Measurements from ENCODE around the gene KCNAB1. TPM values are rescaled to one million over a fixed set of nuclear protein-coding genes. Genes with fewer than 3 reads are reported as not detected.

The KCNAB1 gene
- total RNA-seq, 1 donor from 2014 or later = not detected

DNA sequence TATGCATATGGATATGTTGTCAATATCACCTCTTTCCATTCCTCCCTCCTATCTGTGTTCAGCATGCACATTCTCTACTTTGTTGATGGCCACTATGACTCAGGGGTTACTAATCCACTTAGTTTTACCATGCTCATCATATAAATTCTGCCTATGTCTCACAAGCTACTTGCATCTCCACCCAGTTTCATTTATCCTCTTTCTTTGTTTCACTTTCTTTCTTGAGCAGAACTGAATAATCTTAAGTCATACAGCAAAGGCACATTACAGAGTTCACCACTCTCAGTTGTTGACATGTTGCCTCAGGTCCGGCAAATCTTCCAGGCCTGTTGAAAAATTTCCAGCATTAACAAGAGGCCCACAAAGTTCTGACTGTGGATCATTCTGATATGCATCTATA, 363.0 kb downstream of the KCNAB1 start:
- peaks cover 6% of the 10 kb centered on the region for H3K27me3 Mint-ChIP-seq
- no peaks in the 10 kb centered on the region for H3K9me3 Mint-ChIP-seq
- TF ChIP-seq, protein P1, sequence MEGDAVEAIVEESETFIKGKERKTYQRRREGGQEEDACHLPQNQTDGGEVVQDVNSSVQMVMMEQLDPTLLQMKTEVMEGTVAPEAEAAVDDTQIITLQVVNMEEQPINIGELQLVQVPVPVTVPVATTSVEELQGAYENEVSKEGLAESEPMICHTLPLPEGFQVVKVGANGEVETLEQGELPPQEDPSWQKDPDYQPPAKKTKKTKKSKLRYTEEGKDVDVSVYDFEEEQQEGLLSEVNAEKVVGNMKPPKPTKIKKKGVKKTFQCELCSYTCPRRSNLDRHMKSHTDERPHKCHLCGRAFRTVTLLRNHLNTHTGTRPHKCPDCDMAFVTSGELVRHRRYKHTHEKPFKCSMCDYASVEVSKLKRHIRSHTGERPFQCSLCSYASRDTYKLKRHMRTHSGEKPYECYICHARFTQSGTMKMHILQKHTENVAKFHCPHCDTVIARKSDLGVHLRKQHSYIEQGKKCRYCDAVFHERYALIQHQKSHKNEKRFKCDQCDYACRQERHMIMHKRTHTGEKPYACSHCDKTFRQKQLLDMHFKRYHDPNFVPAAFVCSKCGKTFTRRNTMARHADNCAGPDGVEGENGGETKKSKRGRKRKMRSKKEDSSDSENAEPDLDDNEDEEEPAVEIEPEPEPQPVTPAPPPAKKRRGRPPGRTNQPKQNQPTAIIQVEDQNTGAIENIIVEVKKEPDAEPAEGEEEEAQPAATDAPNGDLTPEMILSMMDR (IDR thresholded peaks at IDR 0.05) = no peak
- CTCF ChIA-PET = interaction anchor here (0.8 to 1.9 kb wide), 6 partner anchors 10 to 333 kb away, joined by 3 to 7 read pairs (median 4); no protein-coding TSS in a partner anchor
- H3K4me3 Mint-ChIP-seq = peak overlapping the region; percentile 79
- peaks cover 32% of the 10 kb centered on the region for H3K4me1 Mint-ChIP-seq
- ATAC-seq (ENCODE audit: low read depth) (peak; percentile 69), DNase-seq (no peak)
- intact Hi-C loops (cut with micrococcal nuclease) = loop anchor here (1.0 to 5.0 kb wide), 5 partner anchors 39 to 631 kb away; partner anchors contain the start of genes SLC33A1 and SSR3
- peak overlapping the region; percentile 93 for H3K27ac Mint-ChIP-seq
- POLR2A ChIA-PET = interaction anchor here (0.7 to 3.8 kb wide), 5 partner anchors 23 to 691 kb away, joined by 3 to 26 read pairs (median 3); partner anchors contain the start of gene SSR3
- no peaks in the 10 kb centered on the region for H3K36me3 Mint-ChIP-seq (ENCODE audit: low read depth)

DNA sequence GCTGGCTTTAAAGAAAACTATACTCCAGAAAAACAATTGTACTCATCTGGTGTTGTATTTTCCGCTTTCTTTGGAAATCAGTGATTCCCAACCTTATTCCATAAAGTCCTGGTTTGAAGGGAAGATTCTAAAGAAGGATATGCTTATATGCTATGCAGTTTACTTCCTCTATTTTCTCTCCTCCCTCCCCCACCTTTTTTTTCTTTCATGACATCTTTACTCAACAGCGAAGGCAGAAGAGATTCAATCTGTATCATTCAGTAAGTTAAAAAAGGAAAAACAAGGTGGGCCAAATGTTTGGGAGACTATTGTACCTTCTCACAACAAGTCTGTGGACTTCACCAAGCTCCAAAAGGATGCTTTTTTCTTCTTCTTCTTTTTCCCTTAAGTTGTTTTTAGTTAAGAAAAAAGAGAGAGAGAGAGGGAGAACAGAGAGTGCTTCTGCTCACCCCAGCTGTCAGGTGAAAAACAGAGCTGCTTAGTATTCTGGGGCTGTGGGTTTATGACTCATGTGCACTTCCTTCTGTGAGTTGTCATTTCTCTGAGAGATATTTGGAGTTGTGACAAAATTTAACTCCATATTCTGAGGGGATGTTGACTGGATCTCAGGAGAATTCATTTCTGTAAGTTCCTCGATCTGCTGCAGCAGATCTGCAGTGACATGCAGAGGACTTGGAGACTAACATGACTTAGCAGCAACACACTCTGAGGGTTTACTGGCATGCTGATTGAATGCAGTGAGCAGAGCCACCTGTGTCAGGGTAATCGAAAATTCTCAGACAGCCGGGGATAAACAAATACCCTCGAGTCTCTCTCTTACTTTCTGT, 363.8 kb downstream of the KCNAB1 start:
- H3K4me3 Mint-ChIP-seq = peak overlapping the region; percentile 79
- peaks cover under 1% of the 10 kb centered on the region for H3K27me3 Mint-ChIP-seq
- peak; percentile 81 for ATAC-seq (ENCODE audit: low read depth)
- intact Hi-C loops (cut with micrococcal nuclease) = loop anchor here (1.0 to 5.0 kb wide), 11 partner anchors 25 to 691 kb away; partner anchors contain the start of genes CCNL1, GMPS, SLC33A1 and SSR3
- ChIA-PET POLR2A (interaction anchor here (0.8 to 3.8 kb wide), 6 partner anchors 23 to 691 kb away, joined by 3 to 26 read pairs (median 4); partner anchors contain the start of genes CCNL1 and SSR3), CTCF (interaction anchor here (1.7 to 1.9 kb wide), 2 partner anchors 26 to 34 kb away, joined by 4 to 7 read pairs; no protein-coding TSS in a partner anchor)
- DNase-seq = peak; percentile 20
- TF ChIP-seq, protein P1 (IDR thresholded peaks at IDR 0.05) = no peak
- H3K9me3 Mint-ChIP-seq = no peaks in the 10 kb centered on the region
- peaks cover 32% of the 10 kb centered on the region for H3K4me1 Mint-ChIP-seq
- peak overlapping the region; percentile 93 for H3K27ac Mint-ChIP-seq
- no peaks in the 10 kb centered on the region for H3K36me3 Mint-ChIP-seq (ENCODE audit: low read depth)

GRCh38 chr3:156488767-156489166, 368.4 kb downstream of the KCNAB1 start:
- POLR2A ChIA-PET = no interaction called here
- DNase-seq (no peak), ATAC-seq (ENCODE audit: low read depth) (no peak)
- Mint-ChIP-seq H3K27me3 (peaks cover 4% of the 10 kb centered on the region), H3K4me1 (peaks cover 20% of the 10 kb centered on the region), H3K27ac (no peak overlapping the region), H3K4me3 (no peak overlapping the region), H3K9me3 (no peaks in the 10 kb centered on the region), H3K36me3 (ENCODE audit: low read depth) (no peaks in the 10 kb centered on the region)
- CTCF ChIA-PET = no interaction called here
- intact Hi-C loops (cut with micrococcal nuclease) = no loop called here
- TF ChIP-seq, protein P1 (IDR thresholded peaks at IDR 0.05) = no peak

GRCh38 chr3:156489462-156489911, 369.1 kb downstream of the KCNAB1 start:
- ChIA-PET CTCF (no interaction called here), POLR2A (no interaction called here)
- intact Hi-C loops (cut with micrococcal nuclease) = no loop called here
- H3K4me3 Mint-ChIP-seq = no peak overlapping the region
- H3K27ac Mint-ChIP-seq = no peak overlapping the region
- H3K36me3 Mint-ChIP-seq (ENCODE audit: low read depth) = no peaks in the 10 kb centered on the region
- H3K4me1 Mint-ChIP-seq = peaks cover 13% of the 10 kb centered on the region
- TF ChIP-seq, protein P1 (IDR thresholded peaks at IDR 0.05) = no peak
- no peak for ATAC-seq (ENCODE audit: low read depth)
- no peak for DNase-seq
- no peaks in the 10 kb centered on the region for H3K9me3 Mint-ChIP-seq
- peaks cover 5% of the 10 kb centered on the region for H3K27me3 Mint-ChIP-seq

DNA sequence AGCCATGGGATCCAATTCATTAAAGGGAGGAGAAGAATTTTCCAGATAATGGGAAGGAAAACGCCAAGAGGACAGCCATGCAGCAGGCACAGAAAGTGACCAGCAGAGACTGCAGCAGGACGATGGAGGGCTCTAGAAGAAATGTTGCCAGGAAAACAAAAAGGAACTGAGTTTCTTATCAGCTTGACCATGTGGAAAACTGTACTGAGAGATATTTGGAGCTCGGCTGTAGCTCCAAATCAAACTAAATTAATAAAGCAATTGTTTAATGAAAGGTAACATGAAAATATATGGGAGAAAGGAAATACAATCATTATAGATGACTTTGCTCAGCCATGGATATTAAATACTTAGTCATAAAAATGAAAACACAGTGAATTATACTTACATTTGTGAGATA, 370.8 kb downstream of the KCNAB1 start:
- DNase-seq = no peak
- intact Hi-C loops (cut with micrococcal nuclease) = no loop called here
- peaks cover 10% of the 10 kb centered on the region for H3K27me3 Mint-ChIP-seq
- peaks cover 2% of the 10 kb centered on the region for H3K9me3 Mint-ChIP-seq
- H3K4me1 Mint-ChIP-seq = no peaks in the 10 kb centered on the region
- H3K27ac Mint-ChIP-seq = no peak overlapping the region
- POLR2A ChIA-PET = no interaction called here
- CTCF ChIA-PET = no interaction called here
- no peaks in the 10 kb centered on the region for H3K36me3 Mint-ChIP-seq (ENCODE audit: low read depth)
- TF ChIP-seq, protein P1 (IDR thresholded peaks at IDR 0.05) = no peak
- H3K4me3 Mint-ChIP-seq = no peak overlapping the region
- ATAC-seq (ENCODE audit: low read depth) = no peak

All from activated B cell treated with CpG ODN at 0.5 μM for 24 hours (primary cell).